GM18951 (cell line): ENCODE measurements around the gene CAVIN2.

Experiments used
- POLR2A ChIP-seq: IDR thresholded peaks from 4 replicates; pipeline ENCODE4 v1.6.1; 2011; ENCODE audit warnings: mild to moderate bottlenecking; ENCODE audit not compliant: insufficient read length, insufficient read depth; ENCODE audit errors: extremely low read depth
- in situ Hi-C: fragments of 300-500 bp; cut with MboI; formaldehyde crosslinking; loops from one replicate; pipeline ENCODE4 v1.12.0; 2022; ENCODE audit warnings: low sequenced_read_pairs, mixed read lengths, inconsistent platforms; ENCODE audit not compliant: unreplicated experiment

Gene CAVIN2

GRCh38 chr2:191845876-191846514 lies 893 bp downstream of the CAVIN2 start:
- in situ Hi-C loops = no loop called here

GRCh38 chr2:191845248-191845715 lies 1.6 kb downstream of the CAVIN2 start:
- in situ Hi-C loops = no loop called here

More at GRCh38 chr2:191845876-191846514, 893 bp downstream of the CAVIN2 start:
- no peak for TF ChIP-seq POLR2A

GRCh38 chr2:191844706-191845105 lies 2.2 kb downstream of the CAVIN2 start:
- in situ Hi-C loops = no loop called here
- no peak for TF ChIP-seq POLR2A

More at GRCh38 chr2:191845248-191845715, 1.6 kb downstream of the CAVIN2 start:
- TF ChIP-seq POLR2A = no peak

- TF ChIP-seq POLR2A = no peak
- in situ Hi-C loops = no loop called here
These were observed 6.0 kb downstream of the CAVIN2 start for GRCh38 chr2:191840921-191841320.

GRCh38 chr2:191839918-191840804 lies 6.7 kb downstream of the CAVIN2 start:
- in situ Hi-C loops = no loop called here
- no peak for TF ChIP-seq POLR2A

- in situ Hi-C loops = no loop called here
- TF ChIP-seq POLR2A = no peak
These were observed 8.4 kb downstream of the CAVIN2 start for GRCh38 chr2:191838526-191838925.

GRCh38 chr2:191836853-191837769 lies 9.8 kb downstream of the CAVIN2 start:
- in situ Hi-C loops = no loop called here
- no peak for TF ChIP-seq POLR2A

- in situ Hi-C loops = no loop called here
- TF ChIP-seq POLR2A = no peak
These were observed 10.4 kb downstream of the CAVIN2 start for GRCh38 chr2:191836471-191836852.

GRCh38 chr2:191835539-191836350 lies 11.1 kb downstream of the CAVIN2 start:
- in situ Hi-C loops = no loop called here

GRCh38 chr2:191835100-191835499 lies 11.8 kb downstream of the CAVIN2 start:
- in situ Hi-C loops = no loop called here
- no peak for TF ChIP-seq POLR2A

More at GRCh38 chr2:191835539-191836350, 11.1 kb downstream of the CAVIN2 start:
- TF ChIP-seq POLR2A = no peak

GRCh38 chr2:191833356-191833755 lies 13.5 kb downstream of the CAVIN2 start:
- in situ Hi-C loops = no loop called here
- TF ChIP-seq POLR2A = no peak

GRCh38 chr2:191832668-191833067 lies 14.2 kb downstream of the CAVIN2 start:
- no peak for TF ChIP-seq POLR2A
- in situ Hi-C loops = no loop called here
